Muscle of leg (tissue), 11 donors: ENCODE measurements around the gene TIMELESS. TPM values are rescaled to one million over a fixed set of nuclear protein-coding genes. Genes with fewer than 3 reads are reported as not detected.
"Not testable (repeated sequence)": the region's sequence is repeated elsewhere in the genome, so short reads cannot be mapped to it uniquely, and the experiment has no call there.

Source experiments
- DNase-seq: peaks from one replicate; pipeline ENCODE4 v3.0.0; 2013
- H3K27ac ChIP-seq: one replicate; pipeline ENCODE4 v1.5.1; 2013; ENCODE audit warnings: mild to moderate bottlenecking, low read length, control low read depth
- H3K27me3 ChIP-seq: one replicate; pipeline ENCODE4 v1.6.1; 2013; ENCODE audit warnings: low read length; ENCODE audit not compliant: control insufficient read depth, insufficient read depth
- H3K36me3 ChIP-seq: one replicate; pipeline ENCODE4 v1.6.1; 2013; ENCODE audit warnings: low read length; ENCODE audit not compliant: control insufficient read depth, insufficient read depth
- H3K4me1 ChIP-seq: one replicate; pipeline ENCODE4 v1.6.1; 2013; ENCODE audit warnings: low read length; ENCODE audit not compliant: control insufficient read depth, insufficient read depth
- H3K4me3 ChIP-seq: one replicate; pipeline ENCODE4 v1.5.1; 2013; ENCODE audit warnings: low read length, control low read depth
- H3K9me3 ChIP-seq: replicated peaks from 2 replicates; pipeline ENCODE4 v1.6.1; 2013; ENCODE audit warnings: low read depth, low read length; ENCODE audit not compliant: control insufficient read depth
- WGBS: methylation state at CpG from one replicate; pipeline ENCODE4 v1.1.5; 2013; ENCODE audit warnings: missing lambda C conversion rate; ENCODE audit not compliant: insufficient coverage; 5-methylcytosine and 5-hydroxymethylcytosine counted together
- polyA plus RNA-seq, 8 donors: library from polyadenylated mRNA; unstranded; fragments of 120-200 nt; gene quantifications; one replicate each; pipeline versions ENCODE4 v1.2.1 to v1.2.3, GENCODE V29; 2013; ENCODE audit warnings: inconsistent platforms in 1 of 8, low replicate concordance in 1 of 8; ENCODE audit not compliant: insufficient read length in 8 of 8, insufficient read depth in 1 of 8
- total RNA-seq: library from RNA; stranded (reverse); fragments of 120-200 nt; gene quantifications from one replicate; pipeline ENCODE4 v1.2.4, GENCODE V29; 2013

TIMELESS gene
- total and polyA plus RNA-seq, 9 donors, result 5.2 to 22.8 (median 16.3) TPM

DNA sequence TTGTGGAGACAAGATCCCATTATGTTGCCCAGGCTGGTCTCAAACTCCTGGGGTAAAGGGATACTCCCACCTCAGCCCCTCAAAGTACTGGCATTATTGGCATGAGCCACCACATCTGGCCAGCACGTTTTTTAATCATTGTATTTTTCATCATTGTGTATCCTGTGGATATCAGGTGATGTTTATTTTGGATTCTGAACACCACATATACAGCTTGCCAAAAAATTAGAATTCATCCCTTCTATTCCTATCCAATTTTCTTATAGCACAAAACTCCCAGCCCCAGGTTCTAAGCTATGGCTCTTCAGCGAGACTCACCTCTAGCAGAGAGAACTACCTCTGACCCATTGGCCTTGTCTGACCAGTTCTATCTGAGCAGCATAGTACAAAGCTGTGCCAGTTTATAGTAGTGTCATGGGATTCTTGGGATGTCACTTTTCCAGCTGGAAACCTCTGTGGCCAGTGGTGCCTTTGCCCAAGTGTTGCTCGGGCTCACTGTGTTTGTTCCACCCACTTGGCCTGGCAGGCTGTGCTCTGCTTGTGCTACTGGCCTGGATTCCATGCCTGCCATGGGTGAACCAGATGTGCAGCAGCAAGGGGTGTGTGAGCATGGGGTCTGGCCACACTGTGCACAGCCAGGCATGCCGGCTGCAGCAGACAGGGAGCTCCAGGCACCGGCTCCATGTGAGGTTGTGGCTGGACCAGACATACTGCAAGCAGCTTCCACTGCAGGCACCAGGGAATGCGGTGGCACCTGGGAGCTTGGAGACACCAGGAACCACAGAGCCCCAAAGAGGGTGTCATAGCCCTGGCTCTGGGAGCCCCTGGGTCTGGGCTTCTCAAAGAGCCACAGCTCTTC lies 37.2 kb downstream of the TIMELESS start:
- no peaks in the 10 kb centered on the region for H3K27me3 ChIP-seq
- no peaks in the 10 kb centered on the region for H3K9me3 ChIP-seq
- H3K27ac ChIP-seq, result no peak overlapping the region
- H3K36me3 ChIP-seq, result peaks cover 11% of the 10 kb centered on the region
- H3K4me1 ChIP-seq, result no peaks in the 10 kb centered on the region
- no peak overlapping the region for H3K4me3 ChIP-seq
- WGBS, result 92% methylated on average over 5 of the region's 6 CpGs
- no peak for DNase-seq

DNA sequence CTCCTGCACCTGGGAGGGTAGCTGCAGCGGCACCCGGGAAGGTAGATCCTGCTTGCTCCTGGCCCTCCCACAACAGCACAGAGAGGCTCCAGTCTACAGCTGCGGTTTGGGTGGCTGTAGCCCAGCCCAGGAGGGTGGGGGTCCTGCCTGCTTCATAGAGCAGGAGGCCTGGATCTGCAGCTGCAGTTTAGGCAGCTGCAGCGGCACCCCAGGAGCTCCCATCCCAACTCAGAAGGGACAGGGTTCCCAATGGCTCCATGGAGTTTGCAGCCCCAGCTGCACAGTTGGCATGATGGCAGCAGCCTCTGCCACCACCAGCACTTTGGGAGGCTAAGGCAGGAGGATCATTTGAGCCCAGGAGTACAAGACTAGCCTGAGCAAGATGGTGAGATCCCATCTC lies 38.5 kb downstream of the TIMELESS start:
- Histone ChIP-seq H3K9me3 (no peaks in the 10 kb centered on the region), H3K4me3 (no peak overlapping the region), H3K4me1 (no peaks in the 10 kb centered on the region), H3K27ac (no peak overlapping the region), H3K36me3 (peaks cover 2% of the 10 kb centered on the region), H3K27me3 (no peaks in the 10 kb centered on the region)
- no peak for DNase-seq
- WGBS, result 65% methylated on average over 4 of the region's 4 CpGs

DNA sequence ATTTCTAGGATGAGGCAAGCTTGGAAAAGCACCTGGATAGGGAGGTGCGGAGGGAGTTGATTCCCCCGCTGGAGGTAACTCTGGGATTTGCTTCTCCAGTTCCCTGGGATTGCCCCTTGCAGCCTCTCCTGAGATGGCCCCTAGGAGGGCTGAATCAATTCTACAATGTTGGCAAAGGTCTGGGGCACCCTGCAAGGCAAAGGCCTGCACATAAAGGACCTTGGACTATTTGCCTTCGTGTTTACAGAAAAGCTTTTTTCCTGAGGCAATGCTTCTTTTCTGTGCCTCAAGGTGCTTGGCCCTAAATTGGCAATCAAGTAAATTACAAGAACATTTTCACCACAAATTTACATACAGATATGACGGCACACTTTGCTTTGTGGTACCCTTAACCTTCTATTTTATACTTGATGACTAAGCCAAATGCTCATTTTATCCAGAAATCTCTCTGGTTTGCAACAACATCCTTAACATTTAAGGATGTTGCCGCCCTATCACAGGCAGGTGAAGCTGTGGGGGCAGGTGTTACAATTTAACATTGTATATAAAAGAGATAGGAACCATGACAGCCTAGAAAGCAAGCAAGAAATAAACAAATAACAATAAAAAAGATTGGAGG lies 40.3 kb downstream of the TIMELESS start:
- no peak for DNase-seq
- Histone ChIP-seq H3K4me1 (no peaks in the 10 kb centered on the region), H3K27me3 (no peaks in the 10 kb centered on the region), H3K36me3 (no peaks in the 10 kb centered on the region), H3K9me3 (no peaks in the 10 kb centered on the region), H3K4me3 (no peak overlapping the region), H3K27ac (no peak overlapping the region)
- whole genome bisulfite sequencing, result 94% methylated on average over 4 of the region's 5 CpGs

DNA sequence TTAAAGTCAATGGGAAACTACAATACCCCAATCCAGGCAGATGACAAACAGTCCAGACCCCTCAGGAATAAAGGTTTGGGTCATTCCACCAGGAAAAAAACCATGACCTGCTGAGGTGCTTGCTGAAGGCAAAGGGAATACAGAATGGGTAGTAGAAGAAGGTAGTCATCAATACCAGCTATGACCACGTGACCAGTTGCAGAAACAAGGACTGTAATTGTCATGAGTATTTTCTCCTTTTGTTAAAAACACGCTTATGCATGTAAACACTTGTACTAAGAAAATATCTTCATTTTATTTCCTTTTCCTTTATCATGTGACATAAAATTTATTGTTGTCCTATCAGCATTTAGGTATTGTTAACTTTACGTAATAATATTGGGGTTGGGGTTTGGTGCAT lies 45.0 kb downstream of the TIMELESS start:
- not testable (repeated sequence) for H3K27ac ChIP-seq, DNase-seq, H3K36me3 ChIP-seq, H3K9me3 ChIP-seq, H3K4me3 ChIP-seq, H3K27me3 ChIP-seq, H3K4me1 ChIP-seq
- WGBS, result no CpG with 5 or more reads among the region's 3 CpGs

DNA sequence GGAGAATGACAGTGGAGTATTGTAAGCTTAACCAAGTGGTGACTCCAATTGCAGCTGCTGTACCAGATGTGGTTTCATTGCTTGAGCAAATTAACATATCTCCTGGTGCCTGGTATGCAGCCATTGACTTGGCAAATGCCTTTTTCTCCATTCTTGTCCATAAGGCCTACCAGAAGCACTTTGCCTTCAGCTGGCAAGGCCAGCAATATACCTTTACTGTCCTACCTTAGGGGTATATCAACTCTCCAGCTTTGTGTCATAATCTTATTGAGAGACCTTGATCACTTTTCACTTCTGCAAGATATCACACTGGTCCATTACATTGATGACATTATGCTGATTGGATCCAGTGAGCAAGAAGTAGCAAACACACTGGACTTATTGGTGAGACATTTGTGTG lies 47.6 kb downstream of the TIMELESS start:
- not testable (repeated sequence) for H3K27me3 ChIP-seq, H3K4me3 ChIP-seq

DNA sequence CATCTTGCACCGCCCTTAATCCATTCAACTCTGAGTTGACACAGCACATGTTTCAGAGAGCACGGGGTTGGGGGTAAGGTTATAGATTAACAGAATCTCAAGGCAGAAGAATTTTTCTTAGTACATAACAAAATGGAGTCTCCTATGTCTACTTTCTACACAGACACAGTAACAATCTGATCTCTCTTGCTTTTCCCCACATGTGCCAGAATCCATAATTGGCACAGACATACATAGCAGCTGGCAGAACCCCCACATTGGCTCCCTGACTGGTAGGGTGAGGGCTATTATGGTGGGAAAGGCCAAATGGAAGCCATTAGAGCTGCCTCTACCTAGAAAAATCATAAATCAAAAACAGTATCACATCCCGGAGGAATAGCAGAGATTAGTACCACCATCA lies 48.1 kb downstream of the TIMELESS start:
- not testable (repeated sequence) for H3K36me3 ChIP-seq, H3K4me1 ChIP-seq, H3K27ac ChIP-seq, H3K9me3 ChIP-seq, H3K27me3 ChIP-seq, DNase-seq, H3K4me3 ChIP-seq
- WGBS, result no CpG with 5 or more reads among the region's 3 CpGs

More for the DNA sequence above, 47.6 kb downstream of the TIMELESS start:
- not testable (repeated sequence) for H3K4me1 ChIP-seq, H3K36me3 ChIP-seq, H3K9me3 ChIP-seq, DNase-seq, H3K27ac ChIP-seq

DNA sequence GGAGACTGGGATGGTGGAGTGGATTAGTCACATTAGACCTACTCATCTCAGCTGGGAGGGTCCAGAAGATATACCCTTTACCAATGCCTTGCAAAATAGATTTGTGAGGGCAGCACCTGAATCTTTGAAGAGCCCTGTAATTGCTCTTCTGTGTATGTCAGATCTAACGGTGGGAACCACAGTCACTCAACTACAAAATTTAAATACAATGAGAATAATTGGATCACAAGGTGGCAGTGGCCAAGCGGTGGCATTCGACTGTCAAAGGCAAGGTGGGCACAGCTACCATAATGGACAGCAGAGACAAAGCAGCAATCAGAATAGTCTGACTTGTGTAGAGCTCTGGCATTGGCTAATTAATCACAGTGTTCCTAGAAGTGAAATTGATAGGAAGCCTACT lies 49.8 kb downstream of the TIMELESS start:
- H3K27me3 ChIP-seq, DNase-seq, H3K4me1 ChIP-seq, H3K4me3 ChIP-seq, H3K27ac ChIP-seq, H3K9me3 ChIP-seq, H3K36me3 ChIP-seq: not testable (repeated sequence)
- WGBS, result 90% methylated on average over 2 of the region's 3 CpGs

DNA sequence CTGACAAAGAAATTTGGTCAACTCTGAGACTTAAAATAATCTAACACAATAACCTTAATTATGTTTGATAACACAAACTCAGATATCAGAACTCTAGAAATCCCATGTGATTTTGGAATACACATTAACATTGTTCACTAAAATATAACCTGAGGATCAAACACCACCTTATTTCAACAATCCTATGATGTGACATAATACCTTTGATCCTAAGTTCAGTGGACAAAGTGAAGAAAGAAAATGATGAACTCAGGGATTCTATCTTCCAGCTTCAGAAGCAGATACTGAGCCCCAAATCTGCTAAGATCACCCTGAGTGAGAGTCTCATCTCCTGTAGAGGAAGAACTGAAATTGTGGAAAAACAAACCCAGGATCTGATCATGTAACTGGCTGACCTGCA lies 50.9 kb downstream of the TIMELESS start:
- Histone ChIP-seq H3K9me3 (no peaks in the 10 kb centered on the region), H3K27me3 (no peaks in the 10 kb centered on the region), H3K4me1 (no peaks in the 10 kb centered on the region), H3K36me3 (no peaks in the 10 kb centered on the region), H3K27ac (no peak overlapping the region), H3K4me3 (no peak overlapping the region)
- DNase-seq, result no peak

DNA sequence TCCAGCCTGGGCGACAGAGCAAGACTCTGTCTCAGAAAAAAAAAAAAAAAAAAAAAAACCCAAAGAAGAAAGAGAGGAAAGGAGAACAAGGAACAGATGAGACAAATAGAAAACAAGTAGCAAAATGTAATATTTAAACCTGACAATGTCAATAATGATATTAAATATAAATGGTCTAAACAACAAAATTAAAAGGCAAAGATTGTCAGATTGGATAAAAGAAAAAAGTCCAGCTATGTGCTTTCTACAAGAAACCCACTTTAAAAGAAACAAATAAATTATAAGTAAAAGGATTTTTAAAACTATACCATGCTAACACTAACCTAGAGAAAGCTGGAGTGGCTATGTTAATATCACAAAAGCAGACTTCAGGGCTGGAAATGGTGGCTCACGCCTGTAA lies 56.9 kb downstream of the TIMELESS start:
- no peak for DNase-seq
- Histone ChIP-seq H3K36me3 (no peaks in the 10 kb centered on the region), H3K9me3 (peaks cover 3% of the 10 kb centered on the region), H3K4me3 (no peak overlapping the region), H3K27me3 (no peaks in the 10 kb centered on the region), H3K4me1 (no peaks in the 10 kb centered on the region), H3K27ac (no peak overlapping the region)
- 100% methylated on average over 1 of the region's 2 CpGs for WGBS

DNA sequence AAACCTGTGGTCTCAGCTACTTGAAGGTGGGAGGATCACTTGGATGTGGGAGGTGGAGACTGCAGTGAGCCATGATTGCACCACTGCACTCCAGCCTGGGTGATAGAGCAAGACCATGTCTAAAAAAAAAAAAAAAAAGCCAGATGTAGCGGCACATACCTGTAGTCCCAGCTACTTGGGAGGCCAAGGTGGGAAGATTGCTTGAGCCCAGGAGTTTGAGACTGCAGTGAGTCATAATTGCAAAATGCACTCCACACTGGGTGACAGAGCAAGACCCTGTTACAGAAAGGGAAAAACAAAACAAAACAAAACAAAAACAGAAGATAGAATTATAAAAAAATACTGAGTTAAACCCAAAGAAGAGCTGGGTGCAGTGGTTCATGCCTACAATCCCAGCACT lies 57.5 kb downstream of the TIMELESS start:
- Histone ChIP-seq H3K27me3 (no peaks in the 10 kb centered on the region), H3K4me3 (no peak overlapping the region), H3K9me3 (peaks cover 3% of the 10 kb centered on the region), H3K27ac (no peak overlapping the region), H3K36me3 (no peaks in the 10 kb centered on the region), H3K4me1 (no peaks in the 10 kb centered on the region)
- no CpG with 5 or more reads among the region's 1 CpG for whole genome bisulfite sequencing
- no peak for DNase-seq
